ENCODE data around the gene ZNF155. TPM values are rescaled to one million over a fixed set of nuclear protein-coding genes. Genes with fewer than 3 reads are reported as not detected.

ZNF155 gene
- total RNA-seq, result 8.9 TPM
- long read RNA-seq, transcript ZNF155-201 (5 exons, 2,596 nt), result major isoform, 8 of 9 reads
- long read RNA-seq, partial matches to known transcripts, result 0 of 9 reads
- long read RNA-seq, other reads (novel, unspliced or antisense), result 0 of 9 reads

DNA sequence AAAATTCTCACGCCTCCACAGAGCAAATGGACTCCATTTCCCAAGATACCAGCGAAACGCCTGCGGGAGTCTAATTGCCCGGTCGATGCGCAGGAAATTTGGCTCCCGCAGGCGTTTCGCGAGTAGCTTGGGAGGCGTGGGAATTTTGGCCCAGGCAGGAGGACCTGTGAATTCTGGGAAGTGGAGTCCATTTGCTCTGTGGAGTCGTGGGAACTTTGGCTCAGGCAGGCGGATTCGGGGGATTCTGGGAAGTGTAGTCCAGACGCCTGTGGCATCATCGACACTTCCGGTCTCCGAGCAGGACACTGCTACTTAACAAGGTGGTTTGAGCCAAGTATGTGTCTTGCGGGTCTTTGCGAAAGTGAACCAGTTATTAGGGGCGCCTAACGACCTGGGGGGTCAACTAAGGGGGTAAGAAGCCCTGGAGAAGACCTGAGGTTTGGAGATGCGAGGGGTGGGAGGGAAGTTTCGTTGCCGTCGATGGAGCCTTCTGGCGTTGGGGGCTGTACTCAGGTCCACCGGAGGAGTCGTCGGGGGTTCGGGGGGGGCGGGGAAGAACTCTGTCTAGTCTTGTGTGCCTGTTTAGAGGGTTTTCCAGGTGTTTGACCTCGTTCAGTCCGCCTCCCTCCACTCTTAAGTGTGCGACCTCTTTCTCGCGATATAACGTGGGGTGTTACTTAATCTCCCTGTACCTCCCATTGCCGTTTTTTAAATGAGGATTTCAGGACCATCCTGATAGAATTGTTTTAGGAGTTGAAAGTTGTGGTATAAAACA, at the start of gene ZNF155:
TSS of gene ZNF155 (plus strand) at position 277 of the 775 bp plus-strand sequence. CDS start 4,356 bp downstream, outside the sequence.
- ATAC-seq (peak; percentile 99 to 100), DNase-seq (peak; percentile 91)
- Histone ChIP-seq H3K9me3 (peaks cover 27% of the 10 kb centered on the region), H3K27me3 (ENCODE audit: low read depth) (no peaks in the 10 kb centered on the region), H3K4me3 (peak within 1 kb of the TSS; percentile 73), H3K27ac (peak within 1 kb of the TSS; percentile 77), H3K4me1 (peaks cover 9% of the 10 kb centered on the region), H3K36me3 (peaks cover 10% of the 10 kb centered on the region)
- TF ChIP-seq, protein P1, sequence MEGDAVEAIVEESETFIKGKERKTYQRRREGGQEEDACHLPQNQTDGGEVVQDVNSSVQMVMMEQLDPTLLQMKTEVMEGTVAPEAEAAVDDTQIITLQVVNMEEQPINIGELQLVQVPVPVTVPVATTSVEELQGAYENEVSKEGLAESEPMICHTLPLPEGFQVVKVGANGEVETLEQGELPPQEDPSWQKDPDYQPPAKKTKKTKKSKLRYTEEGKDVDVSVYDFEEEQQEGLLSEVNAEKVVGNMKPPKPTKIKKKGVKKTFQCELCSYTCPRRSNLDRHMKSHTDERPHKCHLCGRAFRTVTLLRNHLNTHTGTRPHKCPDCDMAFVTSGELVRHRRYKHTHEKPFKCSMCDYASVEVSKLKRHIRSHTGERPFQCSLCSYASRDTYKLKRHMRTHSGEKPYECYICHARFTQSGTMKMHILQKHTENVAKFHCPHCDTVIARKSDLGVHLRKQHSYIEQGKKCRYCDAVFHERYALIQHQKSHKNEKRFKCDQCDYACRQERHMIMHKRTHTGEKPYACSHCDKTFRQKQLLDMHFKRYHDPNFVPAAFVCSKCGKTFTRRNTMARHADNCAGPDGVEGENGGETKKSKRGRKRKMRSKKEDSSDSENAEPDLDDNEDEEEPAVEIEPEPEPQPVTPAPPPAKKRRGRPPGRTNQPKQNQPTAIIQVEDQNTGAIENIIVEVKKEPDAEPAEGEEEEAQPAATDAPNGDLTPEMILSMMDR (IDR thresholded peaks at IDR 0.05), result no peak
- intact Hi-C loops (cut with DNase I), result no loop called here

DNA sequence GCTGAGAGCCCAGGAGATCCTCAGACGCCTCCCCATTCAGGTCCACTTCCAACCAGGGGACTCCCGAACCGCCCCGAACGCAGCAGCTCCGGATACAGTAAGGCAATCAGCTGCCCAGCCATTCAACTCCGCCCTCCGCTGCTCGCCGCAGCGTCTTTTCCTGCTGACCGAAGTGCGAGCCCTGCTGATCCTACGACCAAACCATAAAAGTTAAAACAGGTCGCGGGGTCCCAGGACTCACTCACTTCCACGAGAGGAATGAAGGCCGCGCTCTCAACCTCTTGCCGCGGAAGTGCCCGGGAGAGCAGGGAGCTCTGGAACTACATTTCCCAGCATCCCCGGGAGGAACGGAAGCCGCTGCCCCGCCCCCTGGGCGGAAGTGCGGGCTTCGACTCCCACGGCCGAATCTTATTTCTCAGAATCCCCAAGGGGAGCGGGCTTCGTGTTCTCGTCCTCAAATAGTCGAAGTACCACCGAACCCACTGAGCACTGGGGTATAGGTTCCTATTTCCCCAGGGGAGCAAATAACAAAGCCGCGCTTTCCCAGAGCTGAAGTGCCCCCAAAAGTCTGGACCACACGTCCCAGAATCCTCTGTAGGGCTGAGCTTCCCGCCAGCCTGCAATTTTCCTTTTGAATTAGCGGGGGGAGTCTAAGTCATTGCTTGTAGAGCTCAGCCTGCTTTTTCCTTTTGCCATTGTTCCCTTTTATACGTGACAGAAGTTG, 48.8 kb upstream of the ZNF155 start, which contains the start of gene ZNF45:
TSS of gene ZNF45 (minus strand) at position 298 of the 724 bp plus-strand sequence. CDS start 13,097 bp downstream, outside the sequence.
- no peaks in the 10 kb centered on the region for H3K27me3 ChIP-seq (ENCODE audit: low read depth)
- peak; percentile 91 for DNase-seq
- peak within 1 kb of the TSS; percentile 86 for H3K27ac ChIP-seq
- TF ChIP-seq, protein P1 (IDR thresholded peaks at IDR 0.05), result no peak
- ATAC-seq, result peak; percentile 99 to 100
- peak within 1 kb of the TSS; percentile 76 for H3K4me3 ChIP-seq
- intact Hi-C loops (cut with DNase I), result no loop called here
- H3K4me1 ChIP-seq, result peaks cover 19% of the 10 kb centered on the region
- peaks cover 29% of the 10 kb centered on the region for H3K36me3 ChIP-seq
- peaks cover 1% of the 10 kb centered on the region for H3K9me3 ChIP-seq

DNA sequence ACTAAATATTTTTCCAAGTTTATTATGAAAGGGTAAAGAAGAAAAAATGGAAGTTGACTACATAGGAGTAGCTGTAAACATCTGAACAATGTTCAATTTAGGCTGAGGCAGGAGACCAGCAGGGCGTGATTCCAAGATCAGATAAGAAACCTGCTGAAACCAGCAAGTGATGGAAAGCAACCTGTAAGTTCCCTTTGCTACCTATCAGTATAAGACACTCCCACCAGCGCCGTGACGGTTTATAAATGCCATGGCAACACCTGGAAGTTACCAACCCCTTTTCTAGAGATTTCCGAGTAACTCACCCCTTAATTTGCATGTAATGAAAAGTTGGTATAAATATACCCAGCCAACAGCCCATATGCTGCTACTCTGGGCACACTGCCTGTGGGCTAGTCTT, 47.8 kb upstream of the ZNF155 start:
- DNase-seq, result no peak
- intact Hi-C loops (cut with DNase I), result no loop called here
- Histone ChIP-seq H3K36me3 (peaks cover 18% of the 10 kb centered on the region), H3K9me3 (peaks cover 4% of the 10 kb centered on the region), H3K27me3 (ENCODE audit: low read depth) (no peaks in the 10 kb centered on the region), H3K27ac (no peak overlapping the region), H3K4me3 (no peak overlapping the region), H3K4me1 (peaks cover 19% of the 10 kb centered on the region)
- TF ChIP-seq, protein P1 (IDR thresholded peaks at IDR 0.05), result no peak
- ATAC-seq, result no peak

DNA sequence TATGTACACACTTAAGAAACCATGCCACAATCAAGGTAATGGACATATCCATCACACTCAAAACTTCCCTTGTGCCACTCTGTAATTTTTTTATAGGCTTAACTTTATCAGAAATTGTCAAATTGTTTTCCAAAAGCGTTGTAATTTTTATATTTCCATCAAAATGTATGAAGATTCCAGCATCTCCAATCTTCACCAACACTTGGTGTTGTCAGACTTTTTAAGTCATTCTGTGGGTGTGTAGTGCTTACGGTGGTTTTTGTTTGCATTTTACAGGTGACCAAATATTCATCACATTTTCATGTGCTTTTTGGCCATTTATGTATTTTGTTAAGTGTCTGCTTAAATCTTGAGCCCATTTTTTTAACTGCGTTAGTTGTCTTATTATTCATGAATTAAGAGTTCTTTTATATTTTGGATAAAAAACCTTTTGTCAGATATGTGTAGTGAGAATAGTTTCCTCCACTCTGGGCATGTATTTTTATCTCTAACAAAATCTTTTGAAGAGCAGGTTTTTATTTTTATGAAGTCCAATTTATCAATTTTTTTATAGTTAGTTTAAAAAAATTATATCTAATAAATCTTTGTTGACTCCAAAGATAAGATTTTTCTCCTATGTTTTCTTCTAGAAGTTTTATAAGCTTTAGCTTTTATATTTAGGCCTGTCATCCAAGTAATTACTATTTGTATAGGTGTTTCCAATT, 44.3 kb upstream of the ZNF155 start:
- peaks cover 4% of the 10 kb centered on the region for H3K9me3 ChIP-seq
- no peaks in the 10 kb centered on the region for H3K27me3 ChIP-seq (ENCODE audit: low read depth)
- no peak for ATAC-seq
- H3K27ac ChIP-seq, result no peak overlapping the region
- H3K4me3 ChIP-seq, result no peak overlapping the region
- no peak for DNase-seq
- TF ChIP-seq, protein P1 (IDR thresholded peaks at IDR 0.05), result no peak
- H3K36me3 ChIP-seq, result no peaks in the 10 kb centered on the region
- no peaks in the 10 kb centered on the region for H3K4me1 ChIP-seq
- intact Hi-C loops (cut with DNase I), result no loop called here

DNA sequence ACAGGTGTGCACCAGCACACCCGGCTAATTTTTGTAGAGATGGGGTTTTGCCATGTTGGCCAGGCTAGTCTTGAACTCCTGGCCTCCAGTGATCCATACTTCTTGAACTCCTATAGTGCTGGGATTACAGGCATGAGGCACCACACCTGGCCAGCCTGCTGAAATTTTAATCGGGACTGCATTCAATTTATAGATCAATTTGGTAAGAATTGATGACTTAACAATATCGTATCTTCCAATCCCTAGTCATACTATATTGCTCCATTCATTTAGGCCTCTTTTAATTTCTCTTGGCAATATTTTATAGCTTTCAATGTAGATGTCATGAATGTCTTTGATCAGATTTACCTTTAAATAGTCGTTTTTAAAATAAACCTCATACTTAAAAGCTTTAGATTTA, 43.3 kb upstream of the ZNF155 start:
- TF ChIP-seq, protein P1 (IDR thresholded peaks at IDR 0.05), result no peak
- no peak overlapping the region for H3K4me3 ChIP-seq
- no peaks in the 10 kb centered on the region for H3K27me3 ChIP-seq (ENCODE audit: low read depth)
- DNase-seq, result no peak
- H3K4me1 ChIP-seq, result no peaks in the 10 kb centered on the region
- H3K9me3 ChIP-seq, result peaks cover 4% of the 10 kb centered on the region
- no peaks in the 10 kb centered on the region for H3K36me3 ChIP-seq
- no peak for ATAC-seq
- intact Hi-C loops (cut with DNase I), result no loop called here
- no peak overlapping the region for H3K27ac ChIP-seq
